NT2/D1 (cell line): ENCODE results near the gene SRSF8.

Source experiments
- YY1 ChIP-seq: IDR thresholded peaks from 2 replicates; pipeline ENCODE4 v1.6.1; 2011; ENCODE audit not compliant: insufficient read length, insufficient read depth
- ZNF274 ChIP-seq: IDR thresholded peaks from 2 replicates; pipeline ENCODE4 v1.6.1; 2011; ENCODE audit warnings: mild to moderate bottlenecking, low read depth, low read length

GRCh38 chr11:95058621-95059020, 8.1 kb upstream of the SRSF8 start:
- TF ChIP-seq ZNF274 (no peak), YY1 (no peak)
